Measurements from ENCODE around the gene STRADA.

DNA sequence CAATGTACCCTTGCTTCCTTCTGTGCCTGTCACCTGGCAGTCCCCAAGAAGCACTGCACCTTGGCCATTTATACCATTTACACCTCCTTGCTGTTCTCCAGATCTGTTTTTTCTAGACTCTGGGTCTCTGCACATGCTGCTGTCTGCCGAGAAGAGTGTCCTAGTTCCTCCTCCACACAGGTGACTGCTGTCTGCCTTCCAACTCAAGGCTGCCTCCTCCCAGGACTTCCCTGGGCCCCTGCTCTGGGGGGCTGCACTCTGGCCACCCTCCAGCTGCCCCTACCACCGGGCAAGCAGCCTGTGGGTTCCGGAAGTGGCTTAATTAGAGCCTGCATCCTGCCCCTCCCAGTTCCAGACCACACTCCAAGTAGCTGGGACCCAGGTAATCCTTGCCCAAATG is 35.9 kb downstream of the STRADA start:
- TF ChIP-seq CREB5 (CRISPR knock-in tag; IDR thresholded peaks at IDR 0.05; ENCODE audit: low read depth), result no peak
- TF ChIP-seq CSDC2 (CRISPR knock-in tag; IDR thresholded peaks at IDR 0.05), result no peak

Measured in SK-N-SH treated with all-trans-retinoic acid at 6 μM for 48 hours (cell line).